GM12864 (cell line): ENCODE data around the gene MRPL21.

Experiments
- DNase-seq: peaks from one replicate; pipeline ENCODE4 v3.0.0-alpha.2; 2011; ENCODE audit warnings: low read depth
- H3K4me3 ChIP-seq: 2 replicates; pipeline ENCODE4 v1.5.1; 2011; ENCODE audit warnings: mild to moderate bottlenecking, low read depth, low read length, control low read depth
- CTCF ChIP-seq: IDR thresholded peaks from 2 replicates; pipeline ENCODE4 v1.5.1; 2011; ENCODE audit warnings: low read depth, mild to moderate bottlenecking, moderate library complexity, low read length, control low read depth, inconsistent platforms; ENCODE audit errors: missing control alignments

The MRPL21 gene

GRCh38 chr11:68946416-68947090 is 42.9 kb upstream of the MRPL21 start:
- TF ChIP-seq CTCF, result no peak
- H3K4me3 ChIP-seq, result no peak overlapping the region
- DNase-seq, result no peak

DNA sequence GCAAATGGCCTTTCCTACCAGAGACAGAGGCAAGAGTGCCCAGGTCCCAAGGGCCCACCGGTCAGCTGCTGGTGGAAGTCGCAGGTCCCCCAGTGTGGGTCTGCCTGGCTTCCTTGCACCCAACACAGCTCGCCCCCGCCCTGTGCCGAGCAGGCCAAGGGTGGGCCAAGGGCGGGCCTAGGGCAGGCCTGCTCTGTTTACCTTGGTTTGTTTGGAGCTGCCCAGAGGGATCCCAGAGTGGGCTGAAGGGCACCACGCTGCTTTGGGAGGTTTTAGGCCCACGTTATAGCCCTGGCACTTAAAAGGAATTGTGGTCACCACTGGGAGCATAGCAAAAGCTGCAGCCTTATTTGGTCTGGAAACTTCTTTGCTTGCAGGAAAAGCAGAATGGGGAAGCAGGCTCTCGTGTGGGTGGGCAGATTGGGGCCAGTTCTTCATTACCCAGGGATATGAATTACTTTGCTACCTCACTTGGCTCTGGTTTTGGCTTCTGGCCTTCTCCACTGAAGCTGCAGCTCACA is 39.2 kb upstream of the MRPL21 start:
- no peak overlapping the region for H3K4me3 ChIP-seq
- TF ChIP-seq CTCF, result no peak
- DNase-seq, result no peak

DNA sequence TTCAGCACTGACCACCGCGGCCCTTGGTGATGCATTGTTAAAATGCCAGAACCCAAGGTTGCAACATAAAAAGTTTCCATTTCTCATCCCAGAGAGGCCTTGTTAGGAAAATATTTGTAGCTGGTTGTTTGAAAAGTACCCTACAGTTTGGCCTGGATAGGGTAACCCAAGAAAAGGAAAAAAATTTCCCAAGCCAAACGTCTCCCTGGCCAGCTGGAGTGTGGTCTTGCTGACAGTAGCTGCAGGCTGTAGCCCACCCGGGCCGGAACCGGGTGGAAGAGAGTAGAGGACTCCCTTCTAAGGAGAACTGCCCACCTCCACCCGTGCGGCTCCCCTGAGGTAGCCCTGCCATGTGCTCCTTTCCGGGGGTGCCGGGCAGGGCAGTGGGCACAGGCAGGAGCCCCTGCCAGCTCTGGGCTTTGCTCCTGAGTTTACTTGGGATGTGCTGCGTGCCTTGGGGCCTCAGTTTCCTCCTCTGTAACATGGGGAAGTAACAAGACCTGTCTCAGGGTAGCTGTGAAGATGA is 38.5 kb upstream of the MRPL21 start:
- no peak for DNase-seq
- no peak for TF ChIP-seq CTCF
- H3K4me3 ChIP-seq, result no peak overlapping the region

DNA sequence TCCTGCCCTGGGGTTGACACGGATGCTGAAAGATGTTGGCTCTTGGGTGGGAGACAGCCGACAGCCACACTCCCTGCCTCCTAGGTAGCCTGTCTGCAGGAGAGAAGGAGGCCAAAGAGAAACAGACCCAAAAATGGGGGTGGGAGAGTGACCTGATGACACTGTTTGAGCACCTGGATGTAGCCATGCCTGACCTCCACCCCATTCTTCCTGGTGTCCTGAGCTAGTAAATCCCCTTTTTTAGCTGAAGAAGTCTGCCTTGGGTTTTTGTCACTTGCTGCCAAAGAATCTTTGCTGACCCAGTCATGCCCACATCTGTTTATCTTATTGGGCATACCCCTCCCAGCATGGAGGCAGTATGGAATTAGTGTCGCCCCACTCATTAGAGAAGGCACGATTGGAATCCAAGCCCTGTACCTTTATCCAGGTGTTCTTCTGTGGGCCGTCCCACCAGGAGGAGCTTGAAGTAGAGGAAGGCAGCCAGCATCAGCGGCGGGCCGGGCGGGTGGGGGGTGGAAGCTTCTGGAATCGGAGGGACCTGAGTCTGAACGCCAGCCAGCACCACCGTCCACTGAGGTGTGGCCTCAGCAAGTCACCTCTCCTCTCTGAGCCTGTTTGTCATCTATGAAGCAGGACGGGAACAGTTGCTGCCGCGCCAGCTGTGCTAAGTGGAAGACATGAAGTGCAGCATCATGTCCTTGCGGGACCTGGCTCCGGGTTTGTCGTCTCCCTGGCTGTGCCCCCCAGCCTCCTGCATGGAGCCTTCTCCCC is 37.9 kb upstream of the MRPL21 start:
- DNase-seq, result no peak
- no peak for TF ChIP-seq CTCF
- no peak overlapping the region for H3K4me3 ChIP-seq

- no peak for TF ChIP-seq CTCF
- no peak for DNase-seq
- no peak overlapping the region for H3K4me3 ChIP-seq
Measured at GRCh38 chr11:68940651-68941323, 37.2 kb upstream of the MRPL21 start.

DNA sequence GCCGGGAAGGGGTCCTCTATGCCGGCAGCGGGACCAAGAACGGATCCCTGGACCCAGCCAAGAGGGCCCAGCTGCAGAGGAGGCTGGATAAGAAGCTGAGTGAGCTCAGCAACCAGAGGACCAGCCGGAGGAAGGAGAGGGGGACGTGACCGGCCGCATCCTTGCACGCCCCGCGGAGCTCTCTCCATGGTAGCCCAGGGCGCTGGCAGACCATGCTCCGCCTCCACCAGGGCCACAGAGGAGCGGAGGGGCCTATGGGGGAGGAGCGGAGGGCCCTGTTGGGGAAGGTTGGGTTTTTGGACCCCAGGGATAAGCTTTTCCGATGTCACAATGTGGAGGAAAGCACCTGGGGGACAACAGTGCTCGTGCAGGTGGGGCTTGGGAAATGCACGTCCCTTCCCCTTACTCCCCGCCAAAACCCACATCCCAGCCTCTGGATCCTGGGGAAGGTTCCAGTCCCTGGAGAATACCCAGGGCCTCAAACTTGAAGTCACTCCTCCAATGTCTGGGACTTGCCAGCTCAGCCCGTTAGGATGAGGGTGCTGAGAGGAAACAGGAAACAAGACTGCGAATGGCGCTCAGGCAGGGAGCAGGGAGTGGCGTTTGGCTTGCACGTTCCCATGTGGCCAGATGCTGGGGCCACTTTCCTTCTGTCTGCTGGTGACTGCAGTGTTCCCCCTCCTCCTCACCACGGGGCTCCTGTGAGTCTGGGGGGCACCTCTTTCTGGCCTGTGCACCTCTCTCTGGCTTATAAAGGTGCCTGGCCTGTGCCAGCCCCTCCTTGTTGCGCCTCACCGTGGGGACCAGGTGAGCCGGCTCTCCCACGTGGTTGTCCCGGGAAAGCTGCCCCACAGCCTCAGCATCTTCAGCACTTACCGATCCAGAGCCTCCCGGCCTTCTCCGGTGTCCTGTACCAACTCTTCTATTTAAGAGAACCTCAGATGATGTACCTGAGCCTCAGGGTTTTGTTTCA is 36.2 kb upstream of the MRPL21 start:
- no peak for DNase-seq
- no peak for TF ChIP-seq CTCF
- no peak overlapping the region for H3K4me3 ChIP-seq
